HEK293 (cell line): ENCODE results near the gene COPS3.

Experiments
- ZNF274 ChIP-seq, 2 experiments: fragments of 200-500 bp in 1 of 2; fragments of 450-650 bp in 1 of 2; sonication (Bioruptor generic) in 1 of 2; formaldehyde crosslinking in 1 of 2; IDR thresholded peaks; 2 replicates each; pipeline versions ENCODE4 v1.5.1 to v1.6.1; 2014 to 2016; ENCODE audit warnings: borderline replicate concordance in 1 of 2, inconsistent platforms in 1 of 2, low read length in 1 of 2, missing biosample characterization in 1 of 2, missing genetic modification characterization in 1 of 2
- ZNF596 ChIP-seq: fragments of 450-650 bp; IDR thresholded peaks from 2 replicates; pipeline ENCODE4 v1.5.0; 2018; ENCODE audit warnings: missing biosample characterization, mild to moderate bottlenecking, missing genetic modification characterization, moderate library complexity
- TF ChIP-seq, protein P1 (sequence below): fragments of 450-650 bp; formaldehyde crosslinking; IDR thresholded peaks from 2 replicates; pipeline ENCODE4 v1.5.1; 2016; ENCODE audit warnings: missing biosample characterization, missing genetic modification characterization

DNA sequence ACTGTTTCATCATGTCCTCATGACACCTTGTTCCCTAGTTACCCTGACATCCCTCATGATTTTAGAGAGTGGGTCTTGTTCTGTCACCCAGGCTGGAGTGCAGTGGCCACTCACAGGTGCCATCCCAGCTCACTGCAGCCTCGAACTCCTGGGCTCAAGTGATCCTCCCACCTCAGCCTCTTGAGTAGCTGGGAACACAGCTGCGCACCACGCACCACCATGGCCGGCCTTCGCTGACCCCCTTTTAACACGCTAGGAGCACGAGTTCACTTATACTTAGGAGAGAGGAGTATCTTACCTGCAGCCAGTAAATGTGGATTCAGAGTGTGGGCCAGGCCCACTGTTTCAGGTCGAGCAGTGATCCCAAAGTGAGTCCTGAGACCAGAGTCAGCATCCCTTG is 43.6 kb upstream of the COPS3 start:
- TF ChIP-seq ZNF596 (tag by site-specific recombination) (no peak), ZNF274 (IDR thresholded peaks at IDR 0.05; ENCODE audit: low read length) (no peak), ZNF274 (tag by site-specific recombination; IDR thresholded peaks at IDR 0.05; ENCODE audit: borderline replicate concordance) (no peak)
- TF ChIP-seq, protein P1, sequence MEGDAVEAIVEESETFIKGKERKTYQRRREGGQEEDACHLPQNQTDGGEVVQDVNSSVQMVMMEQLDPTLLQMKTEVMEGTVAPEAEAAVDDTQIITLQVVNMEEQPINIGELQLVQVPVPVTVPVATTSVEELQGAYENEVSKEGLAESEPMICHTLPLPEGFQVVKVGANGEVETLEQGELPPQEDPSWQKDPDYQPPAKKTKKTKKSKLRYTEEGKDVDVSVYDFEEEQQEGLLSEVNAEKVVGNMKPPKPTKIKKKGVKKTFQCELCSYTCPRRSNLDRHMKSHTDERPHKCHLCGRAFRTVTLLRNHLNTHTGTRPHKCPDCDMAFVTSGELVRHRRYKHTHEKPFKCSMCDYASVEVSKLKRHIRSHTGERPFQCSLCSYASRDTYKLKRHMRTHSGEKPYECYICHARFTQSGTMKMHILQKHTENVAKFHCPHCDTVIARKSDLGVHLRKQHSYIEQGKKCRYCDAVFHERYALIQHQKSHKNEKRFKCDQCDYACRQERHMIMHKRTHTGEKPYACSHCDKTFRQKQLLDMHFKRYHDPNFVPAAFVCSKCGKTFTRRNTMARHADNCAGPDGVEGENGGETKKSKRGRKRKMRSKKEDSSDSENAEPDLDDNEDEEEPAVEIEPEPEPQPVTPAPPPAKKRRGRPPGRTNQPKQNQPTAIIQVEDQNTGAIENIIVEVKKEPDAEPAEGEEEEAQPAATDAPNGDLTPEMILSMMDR (tag by site-specific recombination) = no peak
